Neutrophil (primary cell): ENCODE data around the gene PAPPA2.

Experiments used
- H3K27ac ChIP-seq: fragments of 200-600 bp; sonication (generic); 2 replicates; pipeline ENCODE4 v1.5.1; 2016; ENCODE audit warnings: mild to moderate bottlenecking, moderate library complexity
- H3K27me3 ChIP-seq: fragments of 200-600 bp; sonication (generic); 2 replicates; pipeline ENCODE4 v1.6.0; 2016; ENCODE audit warnings: mild to moderate bottlenecking
- H3K36me3 ChIP-seq: fragments of 200-600 bp; sonication (generic); 2 replicates; pipeline ENCODE4 v1.5.1; 2017
- H3K4me1 ChIP-seq, 2 experiments: fragments of 200-600 bp in 1 of 2; sonication (generic) in 1 of 2; 1 replicate in 1 of 2; 2 replicates in 1 of 2; pipeline versions ENCODE4 v1.5.1 to v1.6.1; 2013 to 2016; ENCODE audit warnings: low read depth in 1 of 2, low read length in 1 of 2, mild to moderate bottlenecking in 1 of 2, moderate library complexity in 1 of 2; ENCODE audit not compliant: control insufficient read depth in 1 of 2, insufficient read depth in 1 of 2
- H3K4me3 ChIP-seq, 2 experiments: fragments of 200-600 bp in 1 of 2; sonication (generic) in 1 of 2; 1 replicate in 1 of 2; 2 replicates in 1 of 2; pipeline ENCODE4 v1.5.1; 2013 to 2016; ENCODE audit warnings: low read depth in 1 of 2, low read length in 1 of 2, mild to moderate bottlenecking in 1 of 2, moderate library complexity in 1 of 2
- H3K9me3 ChIP-seq: fragments of 200-600 bp; sonication (generic); 2 replicates; pipeline ENCODE4 v1.5.1; 2016
- CTCF ChIP-seq: fragments of 200-600 bp; sonication (generic); IDR thresholded peaks from 2 replicates; pipeline ENCODE4 v1.5.1; 2016; ENCODE audit warnings: antibody characterized with exemption

Gene PAPPA2

GRCh38 chr1:176839216-176839615, 376.2 kb downstream of the PAPPA2 start:
- TF ChIP-seq CTCF, result no peak
- Histone ChIP-seq H3K9me3 (no peaks in the 10 kb centered on the region), H3K36me3 (no peaks in the 10 kb centered on the region), H3K27ac (no peak overlapping the region), H3K27me3 (no peaks in the 10 kb centered on the region), H3K4me3 (no peak overlapping the region), H3K4me1 (no peaks in the 10 kb centered on the region)

- no peak for TF ChIP-seq CTCF
- no peaks in the 10 kb centered on the region for H3K27me3 ChIP-seq
- H3K4me3 ChIP-seq, result no peak overlapping the region
- H3K36me3 ChIP-seq, result no peaks in the 10 kb centered on the region
- no peaks in the 10 kb centered on the region for H3K4me1 ChIP-seq
- H3K9me3 ChIP-seq, result no peaks in the 10 kb centered on the region
- H3K27ac ChIP-seq, result no peak overlapping the region
Observed at GRCh38 chr1:176841238-176841637, 378.3 kb downstream of the PAPPA2 start.

GRCh38 chr1:176843352-176844297, 380.6 kb downstream of the PAPPA2 start:
- Histone ChIP-seq H3K27ac (no peak overlapping the region), H3K27me3 (no peaks in the 10 kb centered on the region), H3K4me3 (no peak overlapping the region), H3K9me3 (no peaks in the 10 kb centered on the region), H3K4me1 (no peaks in the 10 kb centered on the region), H3K36me3 (no peaks in the 10 kb centered on the region)
- no peak for TF ChIP-seq CTCF

- no peaks in the 10 kb centered on the region for H3K36me3 ChIP-seq
- H3K27ac ChIP-seq, result no peak overlapping the region
- no peaks in the 10 kb centered on the region for H3K27me3 ChIP-seq
- no peak overlapping the region for H3K4me3 ChIP-seq
- no peaks in the 10 kb centered on the region for H3K4me1 ChIP-seq
- no peak for TF ChIP-seq CTCF
- no peaks in the 10 kb centered on the region for H3K9me3 ChIP-seq
Observed at GRCh38 chr1:176847052-176847451, 384.1 kb downstream of the PAPPA2 start.

GRCh38 chr1:176849281-176849680, 386.3 kb downstream of the PAPPA2 start:
- H3K4me3 ChIP-seq, result no peak overlapping the region
- no peak for TF ChIP-seq CTCF
- no peaks in the 10 kb centered on the region for H3K9me3 ChIP-seq
- H3K36me3 ChIP-seq, result no peaks in the 10 kb centered on the region
- no peak overlapping the region for H3K27ac ChIP-seq
- no peaks in the 10 kb centered on the region for H3K27me3 ChIP-seq
- H3K4me1 ChIP-seq, result no peaks in the 10 kb centered on the region
